ENCODE data around the gene DBNL. TPM values are rescaled to one million over a fixed set of nuclear protein-coding genes. Genes with fewer than 3 reads are reported as not detected.
"Not testable (repeated sequence)": the region's sequence is repeated elsewhere in the genome, so short reads cannot be mapped to it uniquely, and the experiment has no call there.

Gene DBNL
- total and polyA plus RNA-seq, 2 experiments from 2014 or later = 81.8 to 91.1 TPM

GRCh38 chr7:44018857-44019807 lies 25.4 kb upstream of the DBNL start:
- not testable (repeated sequence) for H3K36me3 ChIP-seq (replicated peaks; ENCODE audit: insufficient read depth, low read depth); H3K9me2 ChIP-seq (replicated peaks; ENCODE audit: insufficient read depth); H4K20me1 ChIP-seq (ENCODE audit: insufficient read depth, poor library complexity, severe bottlenecking); H3K79me2 ChIP-seq; H3K27me3 ChIP-seq; H3K9me3 ChIP-seq (ENCODE audit: low read depth); H3K4me1 ChIP-seq (ENCODE audit: insufficient read depth)
- peak overlapping the region; percentile 90 for H3K4me3 ChIP-seq
- H3K27ac ChIP-seq = peak overlapping the region; percentile 69
- H3K4me2 ChIP-seq = peak overlapping the region; percentile 75
- H2AFZ ChIP-seq = peak overlapping the region; percentile 58
- WGBS (ENCODE audit: low lambda C conversion rate, missing lambda C conversion rate) = 2% methylated on average over 60 of the region's 63 CpGs
- TF ChIP-seq CTCF (IDR thresholded peaks at IDR 0.05; ENCODE audit: poor library complexity) = peak; percentile 86
- peak; percentile 98 for DNase-seq (ENCODE audit: low spot score)

GRCh38 chr7:44019825-44020224 lies 24.7 kb upstream of the DBNL start:
- H3K9me2 ChIP-seq (replicated peaks; ENCODE audit: insufficient read depth); H3K27me3 ChIP-seq; H3K4me3 ChIP-seq; H3K4me2 ChIP-seq; H3K27ac ChIP-seq; H3K4me1 ChIP-seq (ENCODE audit: insufficient read depth); H4K20me1 ChIP-seq (ENCODE audit: insufficient read depth, poor library complexity, severe bottlenecking); H2AFZ ChIP-seq; H3K79me2 ChIP-seq; H3K36me3 ChIP-seq (replicated peaks; ENCODE audit: insufficient read depth, low read depth); DNase-seq (ENCODE audit: low spot score); H3K9me3 ChIP-seq (ENCODE audit: low read depth): not testable (repeated sequence)
- 97% methylated on average over 6 of the region's 6 CpGs for whole genome bisulfite sequencing (ENCODE audit: low lambda C conversion rate, missing lambda C conversion rate)

GRCh38 chr7:44022069-44022468 lies 22.4 kb upstream of the DBNL start:
- not testable (repeated sequence) for H3K27ac ChIP-seq; H2AFZ ChIP-seq; H3K79me2 ChIP-seq; H3K36me3 ChIP-seq (replicated peaks; ENCODE audit: insufficient read depth, low read depth); H3K4me2 ChIP-seq; H3K27me3 ChIP-seq; DNase-seq (ENCODE audit: low spot score); H3K4me3 ChIP-seq; H3K9me2 ChIP-seq (replicated peaks; ENCODE audit: insufficient read depth); H4K20me1 ChIP-seq (ENCODE audit: insufficient read depth, poor library complexity, severe bottlenecking); H3K9me3 ChIP-seq (ENCODE audit: low read depth); H3K4me1 ChIP-seq (ENCODE audit: insufficient read depth)
- 43% methylated on average over 6 of the region's 7 CpGs for WGBS (ENCODE audit: low lambda C conversion rate, missing lambda C conversion rate)

- H3K79me2 ChIP-seq; H2AFZ ChIP-seq; H3K27ac ChIP-seq; H3K4me3 ChIP-seq; DNase-seq (ENCODE audit: low spot score); H3K9me3 ChIP-seq (ENCODE audit: low read depth); H4K20me1 ChIP-seq (ENCODE audit: insufficient read depth, poor library complexity, severe bottlenecking); H3K9me2 ChIP-seq (replicated peaks; ENCODE audit: insufficient read depth); H3K27me3 ChIP-seq; H3K4me2 ChIP-seq; H3K36me3 ChIP-seq (replicated peaks; ENCODE audit: insufficient read depth, low read depth); H3K4me1 ChIP-seq (ENCODE audit: insufficient read depth): not testable (repeated sequence)
- 81% methylated on average over 6 of the region's 6 CpGs for WGBS (ENCODE audit: low lambda C conversion rate, missing lambda C conversion rate)
These were observed 21.6 kb upstream of the DBNL start for GRCh38 chr7:44022796-44023467.

GRCh38 chr7:44029433-44029832 lies 15.1 kb upstream of the DBNL start:
- H3K27ac ChIP-seq; H3K9me2 ChIP-seq (replicated peaks; ENCODE audit: insufficient read depth); H3K27me3 ChIP-seq; H3K4me1 ChIP-seq (ENCODE audit: insufficient read depth); H3K9me3 ChIP-seq (ENCODE audit: low read depth); H3K4me2 ChIP-seq; H3K36me3 ChIP-seq (replicated peaks; ENCODE audit: insufficient read depth, low read depth); H2AFZ ChIP-seq; H3K4me3 ChIP-seq; H4K20me1 ChIP-seq (ENCODE audit: insufficient read depth, poor library complexity, severe bottlenecking); H3K79me2 ChIP-seq; DNase-seq (ENCODE audit: low spot score): not testable (repeated sequence)
- WGBS (ENCODE audit: low lambda C conversion rate, missing lambda C conversion rate) = no CpG with 5 or more reads among the region's 11 CpGs

GRCh38 chr7:44030029-44030428 lies 14.5 kb upstream of the DBNL start:
- H3K27ac ChIP-seq; H3K9me2 ChIP-seq (replicated peaks; ENCODE audit: insufficient read depth); H3K4me3 ChIP-seq; H3K4me2 ChIP-seq; H3K79me2 ChIP-seq; H3K27me3 ChIP-seq; H4K20me1 ChIP-seq (ENCODE audit: insufficient read depth, poor library complexity, severe bottlenecking); H3K9me3 ChIP-seq (ENCODE audit: low read depth); DNase-seq (ENCODE audit: low spot score); H3K4me1 ChIP-seq (ENCODE audit: insufficient read depth); H3K36me3 ChIP-seq (replicated peaks; ENCODE audit: insufficient read depth, low read depth); H2AFZ ChIP-seq: not testable (repeated sequence)
- 100% methylated on average over 2 of the region's 5 CpGs for WGBS (ENCODE audit: low lambda C conversion rate, missing lambda C conversion rate)

- DNase-seq (ENCODE audit: low spot score); H3K4me2 ChIP-seq; H2AFZ ChIP-seq; H3K9me2 ChIP-seq (replicated peaks; ENCODE audit: insufficient read depth); H3K79me2 ChIP-seq; H3K27ac ChIP-seq; H3K27me3 ChIP-seq; H4K20me1 ChIP-seq (ENCODE audit: insufficient read depth, poor library complexity, severe bottlenecking); H3K4me1 ChIP-seq (ENCODE audit: insufficient read depth); H3K36me3 ChIP-seq (replicated peaks; ENCODE audit: insufficient read depth, low read depth); H3K4me3 ChIP-seq; H3K9me3 ChIP-seq (ENCODE audit: low read depth): not testable (repeated sequence)
- 86% methylated on average over 12 of the region's 13 CpGs for WGBS (ENCODE audit: low lambda C conversion rate, missing lambda C conversion rate)
These were observed 13.2 kb upstream of the DBNL start for GRCh38 chr7:44031319-44031718.

GRCh38 chr7:44032031-44032430 lies 12.5 kb upstream of the DBNL start:
- H2AFZ ChIP-seq; H3K4me3 ChIP-seq; H3K4me1 ChIP-seq (ENCODE audit: insufficient read depth); H3K27ac ChIP-seq; H3K27me3 ChIP-seq; H3K9me3 ChIP-seq (ENCODE audit: low read depth); H3K9me2 ChIP-seq (replicated peaks; ENCODE audit: insufficient read depth); H3K36me3 ChIP-seq (replicated peaks; ENCODE audit: insufficient read depth, low read depth); H3K79me2 ChIP-seq; H4K20me1 ChIP-seq (ENCODE audit: insufficient read depth, poor library complexity, severe bottlenecking); H3K4me2 ChIP-seq; DNase-seq (ENCODE audit: low spot score): not testable (repeated sequence)
- WGBS (ENCODE audit: low lambda C conversion rate, missing lambda C conversion rate) = 86% methylated on average over 6 of the region's 6 CpGs
